HEK293 (cell line): ENCODE results near the gene ERBB4.

ENCODE experiments used
- CTCF ChIA-PET: fragments of 350-600 bp; formaldehyde crosslinking; extraction: SDS; loops from one replicate; lab custom pipeline; 2021; ENCODE audit warnings: antibody characterized with exemption; lab: Yijun Ruan, JAX
- POLR2A ChIA-PET: fragments of 300-600 bp; formaldehyde crosslinking; extraction: SDS; loops from one replicate; lab custom pipeline; 2020; ENCODE audit warnings: antibody characterized with exemption, inconsistent platforms; lab: Yijun Ruan, JAX
- H3K27ac ChIP-seq: fragments of 200-500 bp; sonication (Bioruptor generic); 2 replicates; pipeline ENCODE4 v1.5.1; 2014; ENCODE audit warnings: low read depth, low read length, control low read depth, inconsistent platforms; ENCODE audit errors: extremely low read depth
- H3K36me3 ChIP-seq, 2 experiments: fragments of 200-500 bp in 1 of 2; sonication (Bioruptor generic) in 1 of 2; 1 replicate in 1 of 2; 2 replicates in 1 of 2; pipeline ENCODE4 v1.5.1; 2014 to 2017; ENCODE audit warnings: inconsistent platforms in 2 of 2, low read length in 2 of 2; ENCODE audit not compliant: control insufficient read depth in 2 of 2, insufficient read depth in 1 of 2
- H3K4me1 ChIP-seq: fragments of 200-500 bp; sonication (Bioruptor generic); 2 replicates; pipeline ENCODE4 v1.5.1; 2014; ENCODE audit warnings: mild to moderate bottlenecking, low read length, inconsistent platforms; ENCODE audit not compliant: control insufficient read depth, insufficient read depth
- H3K4me3 ChIP-seq: 2 replicates; pipeline ENCODE4 v1.5.1; 2011; ENCODE audit warnings: low read depth, mild to moderate bottlenecking, control low read depth, low read length, moderate library complexity
- H3K9me3 ChIP-seq: fragments of 200-500 bp; sonication (Bioruptor generic); 2 replicates; pipeline ENCODE4 v1.5.1; 2014; ENCODE audit warnings: low read depth, low read length, inconsistent platforms; ENCODE audit not compliant: control insufficient read depth, insufficient read depth
- BCL11B ChIP-seq: fragments of 450-650 bp; formaldehyde crosslinking; IDR thresholded peaks from 2 replicates; pipeline ENCODE4 v1.5.1; 2016; ENCODE audit warnings: low read depth, missing biosample characterization, missing genetic modification characterization
- INSM2 ChIP-seq: fragments of 450-650 bp; formaldehyde crosslinking; IDR thresholded peaks from 2 replicates; pipeline ENCODE4 v1.5.1; 2016; ENCODE audit warnings: missing biosample characterization, missing genetic modification characterization
- KLF7 ChIP-seq: fragments of 450-650 bp; formaldehyde crosslinking; IDR thresholded peaks from 2 replicates; pipeline ENCODE4 v1.5.1; 2016; ENCODE audit warnings: missing biosample characterization, missing genetic modification characterization, borderline replicate concordance
- RBAK ChIP-seq: fragments of 450-650 bp; formaldehyde crosslinking; IDR thresholded peaks from 2 replicates; pipeline ENCODE4 v1.5.1; 2016; ENCODE audit warnings: missing biosample characterization, missing genetic modification characterization
- ZBTB48 ChIP-seq: fragments of 450-650 bp; formaldehyde crosslinking; IDR thresholded peaks from 2 replicates; pipeline ENCODE4 v1.5.1; 2016; ENCODE audit warnings: missing biosample characterization, missing genetic modification characterization
- ZNF175 ChIP-seq: fragments of 450-650 bp; formaldehyde crosslinking; IDR thresholded peaks from 2 replicates; pipeline ENCODE4 v1.5.1; 2016; ENCODE audit warnings: missing biosample characterization, missing genetic modification characterization
- ZNF202 ChIP-seq: fragments of 450-650 bp; formaldehyde crosslinking; IDR thresholded peaks from 2 replicates; pipeline ENCODE4 v1.5.1; 2016; ENCODE audit warnings: missing biosample characterization, missing genetic modification characterization, borderline replicate concordance
- ZNF223 ChIP-seq: fragments of 450-650 bp; formaldehyde crosslinking; IDR thresholded peaks from 2 replicates; pipeline ENCODE4 v1.5.1; 2016; ENCODE audit warnings: missing biosample characterization, missing genetic modification characterization
- ZNF311 ChIP-seq: fragments of 450-650 bp; formaldehyde crosslinking; IDR thresholded peaks from 2 replicates; pipeline ENCODE4 v1.5.1; 2017; ENCODE audit warnings: missing biosample characterization, missing genetic modification characterization, borderline replicate concordance
- ZNF426 ChIP-seq: fragments of 450-650 bp; formaldehyde crosslinking; IDR thresholded peaks from 2 replicates; pipeline ENCODE4 v1.5.1; 2017; ENCODE audit warnings: missing biosample characterization, missing genetic modification characterization, mild to moderate bottlenecking, inconsistent platforms, moderate library complexity
- ZNF549 ChIP-seq: fragments of 450-650 bp; IDR thresholded peaks from 2 replicates; pipeline ENCODE4 v1.5.1; 2018; ENCODE audit warnings: missing biosample characterization, missing genetic modification characterization, mild to moderate bottlenecking, inconsistent platforms, moderate library complexity
- ZNF623 ChIP-seq: fragments of 450-650 bp; formaldehyde crosslinking; IDR thresholded peaks from 2 replicates; pipeline ENCODE4 v1.5.1; 2016; ENCODE audit warnings: missing biosample characterization, missing genetic modification characterization
- ZNF837 ChIP-seq: fragments of 450-650 bp; formaldehyde crosslinking; IDR thresholded peaks from 2 replicates; pipeline ENCODE4 v1.5.1; 2016; ENCODE audit warnings: missing biosample characterization, missing genetic modification characterization
- TF ChIP-seq, protein P1 (sequence below): fragments of 450-650 bp; formaldehyde crosslinking; IDR thresholded peaks from 2 replicates; pipeline ENCODE4 v1.5.1; 2016; ENCODE audit warnings: missing biosample characterization, missing genetic modification characterization
- TF ChIP-seq, protein P2 (sequence below): fragments of 450-650 bp; formaldehyde crosslinking; IDR thresholded peaks from 2 replicates; pipeline ENCODE4 v1.5.1; 2016; ENCODE audit warnings: missing biosample characterization, missing genetic modification characterization

Gene ERBB4

DNA sequence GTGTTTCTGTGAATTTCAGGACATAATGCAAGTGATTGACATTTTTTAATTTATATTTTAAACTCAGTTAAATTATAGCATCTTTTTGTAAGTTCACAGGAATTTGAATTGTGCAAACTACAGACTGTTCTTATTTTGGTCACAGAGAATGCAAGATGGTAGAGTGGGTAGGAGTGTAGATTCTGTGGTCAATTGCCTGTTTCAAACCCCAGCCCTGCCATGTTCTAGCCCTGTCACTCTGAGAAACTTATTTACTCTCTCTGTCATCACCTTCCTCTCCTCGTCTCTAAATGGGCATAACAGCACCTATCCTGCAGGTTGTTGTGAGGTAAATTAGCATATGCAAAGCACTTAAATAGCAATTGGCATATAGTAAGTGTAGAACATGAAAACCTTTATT is 1102.4 kb downstream of the ERBB4 start:
- CTCF ChIA-PET: interaction anchor here (0.6 to 2.8 kb wide), 3 partner anchors 19 to 277 kb away, joined by 4 to 12 read pairs (median 4); no protein-coding TSS in a partner anchor
- Histone ChIP-seq H3K9me3 (no peaks in the 10 kb centered on the region), H3K4me1 (no peaks in the 10 kb centered on the region), H3K36me3 (no peaks in the 10 kb centered on the region), H3K4me3 (no peak overlapping the region)
- POLR2A ChIA-PET: no interaction called here
- TF ChIP-seq, protein P1, sequence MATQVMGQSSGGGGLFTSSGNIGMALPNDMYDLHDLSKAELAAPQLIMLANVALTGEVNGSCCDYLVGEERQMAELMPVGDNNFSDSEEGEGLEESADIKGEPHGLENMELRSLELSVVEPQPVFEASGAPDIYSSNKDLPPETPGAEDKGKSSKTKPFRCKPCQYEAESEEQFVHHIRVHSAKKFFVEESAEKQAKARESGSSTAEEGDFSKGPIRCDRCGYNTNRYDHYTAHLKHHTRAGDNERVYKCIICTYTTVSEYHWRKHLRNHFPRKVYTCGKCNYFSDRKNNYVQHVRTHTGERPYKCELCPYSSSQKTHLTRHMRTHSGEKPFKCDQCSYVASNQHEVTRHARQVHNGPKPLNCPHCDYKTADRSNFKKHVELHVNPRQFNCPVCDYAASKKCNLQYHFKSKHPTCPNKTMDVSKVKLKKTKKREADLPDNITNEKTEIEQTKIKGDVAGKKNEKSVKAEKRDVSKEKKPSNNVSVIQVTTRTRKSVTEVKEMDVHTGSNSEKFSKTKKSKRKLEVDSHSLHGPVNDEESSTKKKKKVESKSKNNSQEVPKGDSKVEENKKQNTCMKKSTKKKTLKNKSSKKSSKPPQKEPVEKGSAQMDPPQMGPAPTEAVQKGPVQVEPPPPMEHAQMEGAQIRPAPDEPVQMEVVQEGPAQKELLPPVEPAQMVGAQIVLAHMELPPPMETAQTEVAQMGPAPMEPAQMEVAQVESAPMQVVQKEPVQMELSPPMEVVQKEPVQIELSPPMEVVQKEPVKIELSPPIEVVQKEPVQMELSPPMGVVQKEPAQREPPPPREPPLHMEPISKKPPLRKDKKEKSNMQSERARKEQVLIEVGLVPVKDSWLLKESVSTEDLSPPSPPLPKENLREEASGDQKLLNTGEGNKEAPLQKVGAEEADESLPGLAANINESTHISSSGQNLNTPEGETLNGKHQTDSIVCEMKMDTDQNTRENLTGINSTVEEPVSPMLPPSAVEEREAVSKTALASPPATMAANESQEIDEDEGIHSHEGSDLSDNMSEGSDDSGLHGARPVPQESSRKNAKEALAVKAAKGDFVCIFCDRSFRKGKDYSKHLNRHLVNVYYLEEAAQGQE: no peak
- TF ChIP-seq ZNF175 (tag by site-specific recombination) (no peak), ZNF426 (no peak), RBAK (tag by site-specific recombination) (no peak)
- TF ChIP-seq, protein P2, sequence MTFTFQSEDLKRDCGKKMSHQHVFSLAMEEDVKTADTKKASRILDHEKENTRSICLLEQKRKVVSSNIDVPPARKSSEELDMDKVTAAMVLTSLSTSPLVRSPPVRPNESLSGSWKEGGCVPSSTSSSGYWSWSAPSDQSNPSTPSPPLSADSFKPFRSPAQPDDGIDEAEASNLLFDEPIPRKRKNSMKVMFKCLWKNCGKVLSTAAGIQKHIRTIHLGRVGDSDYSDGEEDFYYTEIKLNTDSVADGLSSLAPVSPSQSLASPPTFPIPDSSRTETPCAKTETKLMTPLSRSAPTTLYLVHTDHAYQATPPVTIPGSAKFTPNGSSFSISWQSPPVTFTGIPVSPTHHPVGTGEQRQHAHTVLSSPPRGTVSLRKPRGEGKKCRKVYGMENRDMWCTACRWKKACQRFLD (tag by site-specific recombination): no peak
- TF ChIP-seq, all 188 proteins: peak for 0
- H3K27ac ChIP-seq: no peak overlapping the region

GRCh38 chr2:211435331-211435730 is 1103.3 kb downstream of the ERBB4 start:
- Histone ChIP-seq H3K4me1 (no peaks in the 10 kb centered on the region), H3K36me3 (no peaks in the 10 kb centered on the region), H3K4me3 (no peak overlapping the region), H3K9me3 (no peaks in the 10 kb centered on the region), H3K27ac (no peak overlapping the region)
- POLR2A ChIA-PET: no interaction called here
- CTCF ChIA-PET: interaction anchor here (1.2 kb wide), 1 partner anchor 17 kb away, joined by 3 read pairs; no protein-coding TSS in a partner anchor
- TF ChIP-seq ZBTB48 (tag by site-specific recombination): no peak
- TF ChIP-seq ZNF223 (tag by site-specific recombination): no peak
- TF ChIP-seq INSM2 (tag by site-specific recombination): no peak
- TF ChIP-seq KLF7 (tag by site-specific recombination): no peak
- TF ChIP-seq, all 188 proteins: peak for 0

- no peaks in the 10 kb centered on the region for H3K4me1 ChIP-seq
- no peaks in the 10 kb centered on the region for H3K9me3 ChIP-seq
- CTCF ChIA-PET: interaction anchor here (1.2 kb wide), 1 partner anchor 17 kb away, joined by 3 read pairs; no protein-coding TSS in a partner anchor
- H3K4me3 ChIP-seq: no peak overlapping the region
- H3K27ac ChIP-seq: no peak overlapping the region
- TF ChIP-seq ZNF623 (tag by site-specific recombination) (no peak), ZNF837 (tag by site-specific recombination) (no peak), ZNF311 (tag by site-specific recombination) (no peak), ZNF202 (tag by site-specific recombination) (no peak), BCL11B (tag by site-specific recombination) (no peak), ZNF549 (tag by site-specific recombination) (no peak)
- POLR2A ChIA-PET: no interaction called here
- no peaks in the 10 kb centered on the region for H3K36me3 ChIP-seq
Observed at GRCh38 chr2:211434773-211435172, 1103.8 kb downstream of the ERBB4 start.
